NOMO-1 treated with dmso at 0.1 percent for 144 hours (cell line): ENCODE data around the gene SLC16A10.
"Not testable (repeated sequence)": the region's sequence is repeated elsewhere in the genome, so short reads cannot be mapped to it uniquely, and the experiment has no call there.

Experiments used
- DNase-seq: peaks from one replicate; lab custom pipeline; 2025; ENCODE audit not compliant: unreplicated experiment; lab: John Stamatoyannopoulos, UW

Gene SLC16A10

GRCh38 chr6:111183702-111184517 lies 96.6 kb downstream of the SLC16A10 start:
- DNase-seq = no peak

- DNase-seq = peak; percentile 85
These were observed 97.7 kb downstream of the SLC16A10 start for GRCh38 chr6:111184827-111185532.

- DNase-seq = no peak
These were observed 98.7 kb downstream of the SLC16A10 start for GRCh38 chr6:111185954-111186353.

- DNase-seq = no peak
These were observed 100.6 kb downstream of the SLC16A10 start for GRCh38 chr6:111187874-111188273.

GRCh38 chr6:111189666-111190210 lies 102.4 kb downstream of the SLC16A10 start:
- not testable (repeated sequence) for DNase-seq

GRCh38 chr6:111190637-111191036 lies 103.3 kb downstream of the SLC16A10 start:
- no peak for DNase-seq

- not testable (repeated sequence) for DNase-seq
These were observed 103.8 kb downstream of the SLC16A10 start for GRCh38 chr6:111191136-111191535.

- DNase-seq = no peak
These were observed 105.7 kb downstream of the SLC16A10 start for GRCh38 chr6:111192911-111193555.

- no peak for DNase-seq
These were observed 108.4 kb downstream of the SLC16A10 start for GRCh38 chr6:111195656-111196055.

GRCh38 chr6:111198841-111199240 lies 111.5 kb downstream of the SLC16A10 start:
- DNase-seq = no peak

- no peak for DNase-seq
These were observed 112.6 kb downstream of the SLC16A10 start for GRCh38 chr6:111199935-111200334.

GRCh38 chr6:111200350-111201243 lies 113.3 kb downstream of the SLC16A10 start:
- no peak for DNase-seq

- DNase-seq = no peak
These were observed 113.9 kb downstream of the SLC16A10 start for GRCh38 chr6:111201244-111201554.

- DNase-seq = no peak
These were observed 114.5 kb downstream of the SLC16A10 start for GRCh38 chr6:111201764-111202163.

GRCh38 chr6:111203539-111203938 lies 116.2 kb downstream of the SLC16A10 start:
- not testable (repeated sequence) for DNase-seq

GRCh38 chr6:111204305-111204704 lies 117.0 kb downstream of the SLC16A10 start:
- DNase-seq = no peak

GRCh38 chr6:111204881-111205280 lies 117.6 kb downstream of the SLC16A10 start:
- no peak for DNase-seq

- no peak for DNase-seq
These were observed 118.2 kb downstream of the SLC16A10 start for GRCh38 chr6:111205502-111205901.

GRCh38 chr6:111207141-111207858 lies 120.0 kb downstream of the SLC16A10 start:
- DNase-seq = no peak

- DNase-seq = no peak
These were observed 121.6 kb downstream of the SLC16A10 start for GRCh38 chr6:111208933-111209332.
